Kidney (tissue), 14 donors: ENCODE measurements around the gene SPATS2L. TPM values are rescaled to one million over a fixed set of nuclear protein-coding genes. Genes with fewer than 3 reads are reported as not detected.

ENCODE experiments used
- DNase-seq, 5 donors: peaks; one replicate each; pipeline ENCODE4 v3.0.0-alpha.2; 2013 to 2020
- FAIRE-seq: peaks from 2 replicates; lab custom pipeline; 2012; peaks lifted over from hg19 to GRCh38; lab: Jason Lieb, UNC
- H3K27ac ChIP-seq, 2 donors: one replicate each; pipeline ENCODE4 v1.7.0; 2013; ENCODE audit warnings: low read depth in 2 of 2, low read length in 2 of 2, inconsistent platforms in 1 of 2
- H3K27me3 ChIP-seq: one replicate; pipeline ENCODE4 v1.7.1; 2013; ENCODE audit warnings: low read length, inconsistent platforms; ENCODE audit not compliant: control insufficient read depth, insufficient read depth
- H3K36me3 ChIP-seq, 3 donors: one replicate each; pipeline versions ENCODE4 v1.7.0 to v1.7.1; 2013; ENCODE audit warnings: low read length in 3 of 3, control low read depth in 1 of 3, inconsistent platforms in 1 of 3; ENCODE audit not compliant: insufficient read depth in 3 of 3, control insufficient read depth in 2 of 3
- H3K4me1 ChIP-seq, 3 donors: one replicate each; pipeline versions ENCODE4 v1.7.0 to v1.7.1; 2013; ENCODE audit warnings: low read length in 3 of 3, inconsistent platforms in 1 of 3, low read depth in 1 of 3; ENCODE audit not compliant: control insufficient read depth in 2 of 3, insufficient read depth in 2 of 3
- H3K4me3 ChIP-seq, 3 donors: one replicate each; pipeline versions ENCODE4 v1.7.0 to v1.8.1; 2013; ENCODE audit warnings: low read length in 3 of 3, control low read depth in 1 of 3, inconsistent platforms in 1 of 3
- H3K9ac ChIP-seq, 3 donors: one replicate each; pipeline versions ENCODE4 v1.7.0 to v1.7.1; 2013; ENCODE audit warnings: low read length in 3 of 3, control low read depth in 1 of 3, inconsistent platforms in 1 of 3
- H3K9me3 ChIP-seq, 3 donors: one replicate each; pipeline versions ENCODE4 v1.7.0 to v1.7.1; 2013; ENCODE audit warnings: low read length in 3 of 3, control low read depth in 1 of 3, inconsistent platforms in 1 of 3; ENCODE audit not compliant: control insufficient read depth in 2 of 3, insufficient read depth in 1 of 3
- CTCF ChIP-seq: IDR thresholded peaks from 3 replicates; pipeline ENCODE4 v1.5.1; 2012; ENCODE audit warnings: mild to moderate bottlenecking, moderate library complexity, borderline replicate concordance; ENCODE audit not compliant: insufficient read depth; ENCODE audit errors: extremely low read depth
- intact Hi-C: fragments of 100-400 bp; cut with DNase I; formaldehyde crosslinking; loops from one replicate; pipeline ENCODE4 v1.11.1; 2022
- polyA plus RNA-seq: library from polyadenylated mRNA; stranded (reverse); fragments of 350-450 nt; fragmentation: Illumina TruSeq; extraction: RNeasy Lipid Tissue Mini Kit (QIAGEN cat#74804); gene quantifications from one replicate; pipeline ENCODE4 v1.2.3, GENCODE V29; 2014; ENCODE audit warnings: low read depth, low replicate concordance; ENCODE audit not compliant: insufficient read depth
- total RNA-seq: library from RNA; stranded (reverse); fragmentation: NEBNext Ultra II Directional; extraction: Animal tissue kit (Norgen Biotek cat#: 25700); gene quantifications from one replicate; pipeline ENCODE4 v1.2.1, GENCODE V29; 2021
- donor health status: control.
- donor health status: control.
- donor health status: control.
- donor health status: control.
- donor health status: control.
- donor health status: DM: yes; HTN: yes; CAD: no.
- donor health status: Normal renal cell carcinoma (clear cell type).

Gene SPATS2L
- total and polyA plus RNA-seq, 2 donors from 2014 or later: 86.1 to 166 TPM

- no peaks in the 10 kb centered on the region for H3K9me3 ChIP-seq
- TF ChIP-seq CTCF: no peak
- H3K4me1 ChIP-seq: no peaks in the 10 kb centered on the region
- H3K9ac ChIP-seq: no peak overlapping the region
- DNase-seq (no peak), FAIRE-seq (no peak)
- peaks cover 0 to 4% (median 3%) of the 10 kb centered on the region in 3 donors for H3K36me3 ChIP-seq
- intact Hi-C loops: no loop called here
- no peak overlapping the region for H3K4me3 ChIP-seq
- no peak overlapping the region for H3K27ac ChIP-seq
- no peaks in the 10 kb centered on the region for H3K27me3 ChIP-seq
Observed at GRCh38 chr2:200447139-200447855, 140.8 kb downstream of the SPATS2L start.

- no peak overlapping the region for H3K4me3 ChIP-seq
- H3K27me3 ChIP-seq: no peaks in the 10 kb centered on the region
- no peak overlapping the region for H3K27ac ChIP-seq
- H3K4me1 ChIP-seq: no peaks in the 10 kb centered on the region
- peaks cover 0 to 3% (median 2%) of the 10 kb centered on the region in 3 donors for H3K36me3 ChIP-seq
- no peak overlapping the region for H3K9ac ChIP-seq
- no peaks in the 10 kb centered on the region for H3K9me3 ChIP-seq
- intact Hi-C loops: no loop called here
- no peak for TF ChIP-seq CTCF
- DNase-seq: no peak
- no peak for FAIRE-seq
Observed at GRCh38 chr2:200448455-200448854, 142.0 kb downstream of the SPATS2L start.

GRCh38 chr2:200449149-200449548 is 142.7 kb downstream of the SPATS2L start:
- DNase-seq (no peak), FAIRE-seq (no peak)
- Histone ChIP-seq H3K4me1 (no peaks in the 10 kb centered on the region), H3K27me3 (no peaks in the 10 kb centered on the region), H3K27ac (no peak overlapping the region), H3K9me3 (no peaks in the 10 kb centered on the region), H3K9ac (no peak overlapping the region), H3K36me3 (peaks cover 0 to 3% (median 2%) of the 10 kb centered on the region in 3 donors), H3K4me3 (no peak overlapping the region)
- intact Hi-C loops: no loop called here
- no peak for TF ChIP-seq CTCF
